GM12878 (cell line): ENCODE results near the gene TRIM41. TPM values are rescaled to one million over a fixed set of nuclear protein-coding genes. Genes with fewer than 3 reads are reported as not detected.

ENCODE experiments used
- ATF3 ChIP-seq: IDR thresholded peaks from 2 replicates; pipeline ENCODE4 v1.6.1; 2011; ENCODE audit warnings: low read depth, mild to moderate bottlenecking, low read length, moderate library complexity, borderline replicate concordance; ENCODE audit errors: extremely low read depth
- BACH1 ChIP-seq: fragments of 450-650 bp; IDR thresholded peaks from 2 replicates; pipeline ENCODE4 v1.6.1; 2017; ENCODE audit warnings: mild to moderate bottlenecking, borderline replicate concordance
- BMI1 ChIP-seq: fragments of 450-650 bp; IDR thresholded peaks from 2 replicates; pipeline ENCODE4 v1.6.1; 2016; ENCODE audit warnings: mild to moderate bottlenecking, moderate library complexity, borderline replicate concordance
- CREB1 ChIP-seq: IDR thresholded peaks from 2 replicates; pipeline ENCODE4 v1.6.1; 2012; ENCODE audit warnings: low read depth, mild to moderate bottlenecking, inconsistent platforms
- E2F4 ChIP-seq: IDR thresholded peaks from 2 replicates; pipeline ENCODE4 v1.6.1; 2012; ENCODE audit warnings: low read depth, low read length, improper control_type of control experiment
- EED ChIP-seq: sonication (generic); IDR thresholded peaks from 2 replicates; pipeline ENCODE4 v1.6.1; 2016; ENCODE audit warnings: antibody characterized with exemption, low read depth
- EZH2 ChIP-seq: IDR thresholded peaks from 2 replicates; pipeline ENCODE4 v1.6.1; 2012; ENCODE audit warnings: low read depth, mild to moderate bottlenecking, control low read depth, inconsistent platforms, low read length, borderline replicate concordance; ENCODE audit not compliant: control insufficient read depth
- HDGF ChIP-seq: fragments of 450-650 bp; IDR thresholded peaks from 2 replicates; pipeline ENCODE4 v1.6.1; 2016; ENCODE audit warnings: antibody characterized with exemption
- NFIC ChIP-seq: IDR thresholded peaks from 2 replicates; pipeline ENCODE4 v1.6.1; 2012; ENCODE audit warnings: low read depth, mild to moderate bottlenecking, inconsistent platforms, low read length, moderate library complexity
- NFYB ChIP-seq: IDR thresholded peaks from 2 replicates; pipeline ENCODE4 v1.6.1; 2011; ENCODE audit warnings: low read depth, mild to moderate bottlenecking, low read length, improper control_type of control experiment, moderate library complexity; ENCODE audit not compliant: insufficient read depth
- NR2C1 ChIP-seq: fragments of 450-650 bp; IDR thresholded peaks from 2 replicates; pipeline ENCODE4 v1.6.1; 2017; ENCODE audit warnings: antibody characterized with exemption, mild to moderate bottlenecking, moderate library complexity
- RAD21 ChIP-seq: IDR thresholded peaks from 2 replicates; pipeline ENCODE4 v1.6.1; 2011; ENCODE audit warnings: mild to moderate bottlenecking, low read depth, low read length, moderate library complexity; ENCODE audit not compliant: insufficient read depth
- RBBP5 ChIP-seq: fragments of 200-600 bp; sonication (generic); conservative IDR thresholded peaks from 2 replicates; pipeline ENCODE4 v1.6.1; 2016
- SIN3A ChIP-seq: IDR thresholded peaks from 2 replicates; pipeline ENCODE4 v1.6.1; 2012; ENCODE audit warnings: low read depth, low read length, improper control_type of control experiment
- SMAD1 ChIP-seq: fragments of 450-650 bp; IDR thresholded peaks from 2 replicates; pipeline ENCODE4 v1.6.1; 2018; ENCODE audit warnings: mild to moderate bottlenecking, low read depth; ENCODE audit not compliant: partially characterized antibody
- SMARCA5 ChIP-seq: fragments of 450-650 bp; IDR thresholded peaks from 2 replicates; pipeline ENCODE4 v1.6.1; 2017; ENCODE audit warnings: mild to moderate bottlenecking
- SUPT20H ChIP-seq: IDR thresholded peaks from 2 replicates; pipeline ENCODE4 v1.6.1; 2011; ENCODE audit warnings: low read depth, mild to moderate bottlenecking, low read length, moderate library complexity, borderline replicate concordance; ENCODE audit not compliant: control insufficient read depth
- TBL1XR1 ChIP-seq: IDR thresholded peaks from 2 replicates; pipeline ENCODE4 v1.6.1; 2012; ENCODE audit warnings: low read depth, low read length, improper control_type of control experiment
- YBX1 ChIP-seq: fragments of 450-650 bp; IDR thresholded peaks from 2 replicates; pipeline ENCODE4 v1.6.1; 2016; ENCODE audit warnings: antibody characterized with exemption
- ZBED1 ChIP-seq: IDR thresholded peaks from 2 replicates; pipeline ENCODE4 v1.6.1; 2016; ENCODE audit warnings: borderline replicate concordance
- ZNF207 ChIP-seq: fragments of 450-650 bp; IDR thresholded peaks from 2 replicates; pipeline ENCODE4 v1.6.1; 2014; ENCODE audit warnings: antibody characterized with exemption, mild to moderate bottlenecking, borderline replicate concordance
- ZNF274 ChIP-seq: IDR thresholded peaks from one replicate; pipeline ENCODE4 v1.8.0; 2011; ENCODE audit not compliant: insufficient read length, insufficient read depth
- ZNF622 ChIP-seq: fragments of 450-650 bp; IDR thresholded peaks from 2 replicates; pipeline ENCODE4 v1.6.1; 2017; ENCODE audit warnings: mild to moderate bottlenecking, inconsistent platforms
- ZSCAN29 ChIP-seq: fragments of 450-650 bp; IDR thresholded peaks from 2 replicates; pipeline ENCODE4 v1.6.1; 2017; ENCODE audit warnings: mild to moderate bottlenecking, moderate library complexity
- polyA plus RNA-seq, 11 experiments: library from polyadenylated mRNA; depleted of rRNA in 4 of 11; unstranded in 6 of 11; stranded (reverse) in 5 of 11; fragments of >200 nt; fragmentation: Nextera tagmentation in 4 of 11; fragmentation: Illumina TruSeq in 1 of 11; extraction: Ambion mirVana in 4 of 11; extraction: Trizol in 1 of 11; gene quantifications; 1 replicate in 1 of 11; 2 replicates in 10 of 11; pipeline versions ENCODE4 v1.2.1 to v1.2.3, GENCODE V29; 2011 to 2016; ENCODE audit warnings: inconsistent platforms in 2 of 11, missing spikeins in 2 of 11, low read depth in 1 of 11
- total RNA-seq, 4 experiments: library from RNA; depleted of rRNA in 3 of 4; stranded (reverse); fragments of >200 nt in 3 of 4; fragmentation: Illumina TruSeq in 1 of 4; extraction: Trizol in 1 of 4; gene quantifications; 2 replicates each; pipeline versions ENCODE4 v1.2.1 to v1.2.3, GENCODE V29; 2013 to 2021
- TF ChIP-seq, protein P1 (sequence below): fragments of 450-650 bp; IDR thresholded peaks from 2 replicates; pipeline ENCODE4 v1.6.1; 2016; ENCODE audit warnings: mild to moderate bottlenecking, moderate library complexity, borderline replicate concordance

Gene TRIM41
- total and polyA plus RNA-seq, 10 of the 15 experiments (the other 5 are each of a cell fraction or from before 2014, with no cell fraction given): 1.0 to 28.9 (median 10.6) TPM

DNA sequence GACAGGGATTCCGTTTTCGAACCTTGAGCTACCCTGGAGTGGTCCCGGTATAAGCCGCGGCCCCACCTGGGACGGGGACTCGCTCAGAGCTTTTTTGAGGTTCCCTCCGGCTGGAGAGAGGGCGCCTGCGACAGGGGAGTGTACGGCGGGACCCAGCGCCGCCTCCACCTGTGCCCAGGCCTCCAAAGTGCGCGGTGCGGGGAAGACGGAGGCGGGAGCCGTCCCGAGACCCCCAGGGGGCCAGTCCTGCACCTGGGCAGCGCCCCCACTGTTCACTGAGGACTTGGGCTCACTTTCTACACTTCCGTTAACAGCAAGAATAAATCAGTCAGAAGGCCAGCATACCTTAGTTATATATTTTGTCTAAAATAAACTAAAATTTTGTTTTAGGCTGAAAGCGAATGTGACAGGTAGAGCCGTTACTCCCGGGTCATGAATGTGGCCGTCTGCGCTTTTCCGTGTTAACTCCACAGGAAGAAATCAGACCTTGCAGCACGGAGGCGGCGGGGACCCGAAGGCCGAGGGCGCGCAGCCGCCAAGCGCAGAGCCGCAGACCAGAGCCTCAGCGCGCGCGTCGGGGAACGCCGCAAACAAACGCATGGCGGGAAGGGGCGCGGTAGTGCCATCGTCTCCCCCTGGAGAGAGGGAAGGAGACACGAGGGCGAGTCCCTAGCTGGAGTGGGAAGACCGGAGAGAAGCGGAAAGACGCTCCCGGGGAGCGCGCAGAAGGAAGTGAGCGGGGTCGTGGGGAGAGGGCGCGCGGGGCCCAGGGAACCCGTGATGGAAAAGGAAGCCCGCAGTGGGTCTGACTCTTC, 32.2 kb upstream of the TRIM41 start (continued):
- TF ChIP-seq, protein P1, sequence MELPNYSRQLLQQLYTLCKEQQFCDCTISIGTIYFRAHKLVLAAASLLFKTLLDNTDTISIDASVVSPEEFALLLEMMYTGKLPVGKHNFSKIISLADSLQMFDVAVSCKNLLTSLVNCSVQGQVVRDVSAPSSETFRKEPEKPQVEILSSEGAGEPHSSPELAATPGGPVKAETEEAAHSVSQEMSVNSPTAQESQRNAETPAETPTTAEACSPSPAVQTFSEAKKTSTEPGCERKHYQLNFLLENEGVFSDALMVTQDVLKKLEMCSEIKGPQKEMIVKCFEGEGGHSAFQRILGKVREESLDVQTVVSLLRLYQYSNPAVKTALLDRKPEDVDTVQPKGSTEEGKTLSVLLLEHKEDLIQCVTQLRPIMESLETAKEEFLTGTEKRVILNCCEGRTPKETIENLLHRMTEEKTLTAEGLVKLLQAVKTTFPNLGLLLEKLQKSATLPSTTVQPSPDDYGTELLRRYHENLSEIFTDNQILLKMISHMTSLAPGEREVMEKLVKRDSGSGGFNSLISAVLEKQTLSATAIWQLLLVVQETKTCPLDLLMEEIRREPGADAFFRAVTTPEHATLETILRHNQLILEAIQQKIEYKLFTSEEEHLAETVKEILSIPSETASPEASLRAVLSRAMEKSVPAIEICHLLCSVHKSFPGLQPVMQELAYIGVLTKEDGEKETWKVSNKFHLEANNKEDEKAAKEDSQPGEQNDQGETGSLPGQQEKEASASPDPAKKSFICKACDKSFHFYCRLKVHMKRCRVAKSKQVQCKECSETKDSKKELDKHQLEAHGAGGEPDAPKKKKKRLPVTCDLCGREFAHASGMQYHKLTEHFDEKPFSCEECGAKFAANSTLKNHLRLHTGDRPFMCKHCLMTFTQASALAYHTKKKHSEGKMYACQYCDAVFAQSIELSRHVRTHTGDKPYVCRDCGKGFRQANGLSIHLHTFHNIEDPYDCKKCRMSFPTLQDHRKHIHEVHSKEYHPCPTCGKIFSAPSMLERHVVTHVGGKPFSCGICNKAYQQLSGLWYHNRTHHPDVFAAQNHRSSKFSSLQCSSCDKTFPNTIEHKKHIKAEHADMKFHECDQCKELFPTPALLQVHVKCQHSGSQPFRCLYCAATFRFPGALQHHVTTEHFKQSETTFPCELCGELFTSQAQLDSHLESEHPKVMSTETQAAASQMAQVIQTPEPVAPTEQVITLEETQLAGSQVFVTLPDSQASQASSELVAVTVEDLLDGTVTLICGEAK: no peak
- no peak for TF ChIP-seq CREB1
- TF ChIP-seq ZNF207: no peak
- TF ChIP-seq YBX1: no peak
- no peak for TF ChIP-seq NFYB
- TF ChIP-seq SMARCA5: no peak
- peak; percentile 48; the same call in 1 of the 2 replicates for TF ChIP-seq SIN3A
- no peak for TF ChIP-seq SMAD1
- no peak for TF ChIP-seq EZH2
- no peak for TF ChIP-seq ZSCAN29
- no peak for TF ChIP-seq SUPT20H
- no peak for TF ChIP-seq NFIC
- no peak for TF ChIP-seq ZNF622
- no peak for TF ChIP-seq ZBED1
- TF ChIP-seq EED: no peak
- TF ChIP-seq RBBP5: no peak
- TF ChIP-seq RAD21: 0 out of 2 replicates have a peak, but pooled peaks have one; percentile 5
- peak; percentile 17; the same call in 1 of the 2 replicates for TF ChIP-seq BACH1
- TF ChIP-seq NR2C1: no peak
- no peak for TF ChIP-seq TBL1XR1
- no peak for TF ChIP-seq HDGF
- TF ChIP-seq ATF3: no peak
- peak; percentile 22; the same call in 1 of the 2 replicates for TF ChIP-seq E2F4
- no peak for TF ChIP-seq ZNF274
- no peak for TF ChIP-seq BMI1
